AG09309 (cell line): ENCODE measurements around the gene ARL3.
A peak's percentile ranks its signal among the peaks of the same experiment; 100 is the strongest.

Experiments
- DNase-seq: peaks from one replicate; pipeline ENCODE4 v3.0.0-alpha.2; 2010; ENCODE audit warnings: low read depth
- H3K4me3 ChIP-seq: 2 replicates; pipeline ENCODE4 v1.5.1; 2011; ENCODE audit warnings: mild to moderate bottlenecking, low read depth, low read length, moderate library complexity; ENCODE audit not compliant: control insufficient read depth
- TF ChIP-seq, protein P1 (sequence below): IDR thresholded peaks from 2 replicates; pipeline ENCODE4 v1.5.1; 2011; ENCODE audit warnings: mild to moderate bottlenecking, low read depth, low read length, inconsistent platforms; ENCODE audit not compliant: insufficient read depth, control insufficient read depth; ENCODE audit errors: missing control alignments

The ARL3 gene

DNA sequence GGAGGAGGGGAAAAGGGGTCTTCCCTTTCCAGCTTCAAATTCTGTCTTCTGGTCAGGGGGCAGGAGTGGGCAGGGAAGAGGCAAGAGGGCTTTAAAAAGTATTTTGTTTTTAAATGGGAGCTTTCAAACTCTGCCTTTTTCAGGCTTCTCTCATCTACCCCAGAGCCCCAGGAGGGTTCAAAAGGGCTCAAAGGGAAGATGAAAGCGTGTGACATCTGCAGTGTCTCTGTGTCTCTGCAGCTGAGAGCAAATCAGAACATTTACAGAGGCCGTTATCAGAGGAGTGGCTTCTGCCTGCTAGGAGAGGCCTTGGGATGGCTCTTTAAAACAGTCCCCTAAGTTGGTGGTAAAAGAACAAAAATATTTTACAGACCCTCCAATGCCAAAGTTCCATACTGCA, 39.6 kb downstream of the ARL3 start:
- no peak for DNase-seq
- no peak overlapping the region for H3K4me3 ChIP-seq
- TF ChIP-seq, protein P1, sequence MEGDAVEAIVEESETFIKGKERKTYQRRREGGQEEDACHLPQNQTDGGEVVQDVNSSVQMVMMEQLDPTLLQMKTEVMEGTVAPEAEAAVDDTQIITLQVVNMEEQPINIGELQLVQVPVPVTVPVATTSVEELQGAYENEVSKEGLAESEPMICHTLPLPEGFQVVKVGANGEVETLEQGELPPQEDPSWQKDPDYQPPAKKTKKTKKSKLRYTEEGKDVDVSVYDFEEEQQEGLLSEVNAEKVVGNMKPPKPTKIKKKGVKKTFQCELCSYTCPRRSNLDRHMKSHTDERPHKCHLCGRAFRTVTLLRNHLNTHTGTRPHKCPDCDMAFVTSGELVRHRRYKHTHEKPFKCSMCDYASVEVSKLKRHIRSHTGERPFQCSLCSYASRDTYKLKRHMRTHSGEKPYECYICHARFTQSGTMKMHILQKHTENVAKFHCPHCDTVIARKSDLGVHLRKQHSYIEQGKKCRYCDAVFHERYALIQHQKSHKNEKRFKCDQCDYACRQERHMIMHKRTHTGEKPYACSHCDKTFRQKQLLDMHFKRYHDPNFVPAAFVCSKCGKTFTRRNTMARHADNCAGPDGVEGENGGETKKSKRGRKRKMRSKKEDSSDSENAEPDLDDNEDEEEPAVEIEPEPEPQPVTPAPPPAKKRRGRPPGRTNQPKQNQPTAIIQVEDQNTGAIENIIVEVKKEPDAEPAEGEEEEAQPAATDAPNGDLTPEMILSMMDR: no peak

DNA sequence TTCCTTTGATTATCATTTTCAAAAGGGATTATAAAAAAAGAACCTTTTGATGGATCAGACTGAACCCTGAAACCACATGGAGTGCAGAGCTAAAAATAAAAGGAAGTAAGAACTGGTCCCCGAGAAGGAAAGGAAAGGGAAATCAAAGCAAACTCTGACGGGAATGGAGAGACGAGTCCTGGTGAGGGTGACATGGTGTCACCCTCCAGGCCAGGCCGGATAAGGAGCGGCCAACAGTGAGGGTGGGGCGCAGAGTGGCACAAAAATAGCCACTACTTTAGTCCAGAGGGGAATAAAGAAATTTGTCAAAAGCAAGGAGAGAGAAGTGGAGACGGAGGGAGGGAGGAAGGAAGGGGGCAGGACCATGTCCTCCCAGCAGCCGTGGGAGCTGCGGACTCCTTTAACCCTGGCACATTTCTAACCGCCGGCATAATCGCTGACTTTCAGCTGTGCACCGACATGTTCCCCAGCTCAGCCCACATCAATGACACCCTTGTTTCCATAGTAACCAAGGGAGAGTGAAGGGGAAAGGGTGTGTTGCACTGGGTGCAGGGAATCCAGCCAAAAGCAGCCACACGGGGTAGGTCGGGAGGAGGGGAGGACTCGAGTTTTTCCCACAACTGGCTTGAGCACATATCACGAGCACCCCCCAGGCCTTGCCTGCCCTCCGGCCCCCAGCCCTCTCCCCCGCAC, 40.2 kb downstream of the ARL3 start:
- DNase-seq: no peak
- TF ChIP-seq, protein P1: no peak
- peak overlapping the region; percentile 25 for H3K4me3 ChIP-seq

DNA sequence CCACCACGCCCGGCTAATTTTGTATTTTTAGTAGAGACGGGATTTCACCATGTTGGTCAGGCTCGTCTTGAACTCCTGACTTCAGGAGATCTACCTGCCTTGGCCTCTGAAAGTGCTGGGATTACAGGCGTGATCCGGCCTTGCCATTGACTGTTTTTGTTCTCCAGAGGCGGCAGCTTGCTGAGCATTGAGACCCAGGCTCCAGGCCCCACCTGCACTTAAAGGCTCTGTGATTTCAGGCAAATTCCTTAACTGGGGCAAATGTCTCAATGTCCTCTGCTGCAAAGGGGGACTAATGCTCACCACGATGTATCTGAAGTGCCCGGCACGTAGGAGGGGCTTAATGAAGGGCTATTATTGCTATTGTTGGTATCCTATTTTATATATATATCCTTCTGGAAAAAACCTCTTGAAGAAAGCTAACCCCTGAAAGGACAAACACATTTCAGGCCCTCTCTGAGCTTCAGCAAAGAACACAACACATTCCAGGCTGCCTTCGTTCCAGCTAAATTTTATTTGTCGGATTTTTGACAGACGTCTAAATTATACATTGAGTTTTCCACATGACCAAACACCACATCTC, 40.9 kb downstream of the ARL3 start:
- TF ChIP-seq, protein P1: no peak
- no peak overlapping the region for H3K4me3 ChIP-seq
- no peak for DNase-seq

DNA sequence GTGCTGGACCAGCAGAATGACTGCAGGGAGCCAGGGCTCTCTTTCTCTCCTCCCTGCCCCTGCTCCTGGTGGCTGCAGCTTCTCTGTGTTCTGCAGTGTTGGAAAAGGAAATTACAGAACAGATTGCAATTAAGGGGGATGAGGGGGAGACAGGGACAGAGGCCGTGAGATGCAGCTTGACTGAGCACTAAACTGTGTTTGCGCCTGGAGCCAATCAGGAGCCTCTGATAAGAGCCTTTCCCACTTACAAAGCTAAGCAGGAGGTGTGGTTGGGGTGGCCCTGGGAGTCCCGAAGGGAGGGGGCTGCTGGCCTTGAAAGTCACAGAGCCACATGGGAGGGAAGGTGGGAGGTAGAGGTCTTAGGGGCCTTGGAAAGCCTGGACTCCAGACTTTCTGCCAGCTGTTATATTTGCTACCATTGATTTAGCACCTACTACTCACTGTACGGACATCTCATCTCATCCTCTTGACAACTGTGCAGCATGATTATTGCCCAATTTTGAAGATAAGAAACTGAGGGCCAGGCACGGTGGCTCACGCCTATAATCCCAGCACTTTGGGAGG, 43.2 kb downstream of the ARL3 start:
- TF ChIP-seq, protein P1: no peak
- no peak overlapping the region for H3K4me3 ChIP-seq
- no peak for DNase-seq

DNA sequence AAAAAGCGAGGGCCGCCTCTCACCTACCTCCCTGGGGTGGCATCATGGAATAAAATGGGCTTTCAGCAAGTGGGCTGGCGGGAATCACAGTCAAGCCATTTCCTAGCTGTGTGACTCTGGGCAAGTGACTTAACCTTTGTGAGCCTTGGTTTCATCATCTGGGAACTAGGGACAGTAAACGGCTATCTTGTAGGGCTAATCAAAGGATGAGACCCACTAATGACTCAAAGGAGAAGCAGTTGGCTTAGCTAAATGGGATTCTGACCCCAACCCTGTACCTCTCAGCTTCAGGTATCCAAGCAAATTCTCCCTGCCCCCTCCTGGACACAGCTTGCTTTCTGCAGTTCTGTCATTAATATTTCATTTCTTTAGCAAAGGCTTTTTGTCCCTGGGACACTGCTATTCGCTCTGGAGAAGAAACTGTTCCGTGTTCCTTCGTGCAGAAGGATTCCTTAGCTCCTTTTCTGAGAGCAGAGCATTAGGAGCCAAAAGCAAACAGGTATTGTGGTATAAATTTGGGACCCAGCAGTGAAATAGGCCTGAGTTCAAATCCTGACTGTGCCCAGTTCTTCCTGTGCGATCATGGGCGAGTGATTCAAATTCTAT, 44.0 kb downstream of the ARL3 start:
- no peak for DNase-seq
- TF ChIP-seq, protein P1: no peak
- no peak overlapping the region for H3K4me3 ChIP-seq

DNA sequence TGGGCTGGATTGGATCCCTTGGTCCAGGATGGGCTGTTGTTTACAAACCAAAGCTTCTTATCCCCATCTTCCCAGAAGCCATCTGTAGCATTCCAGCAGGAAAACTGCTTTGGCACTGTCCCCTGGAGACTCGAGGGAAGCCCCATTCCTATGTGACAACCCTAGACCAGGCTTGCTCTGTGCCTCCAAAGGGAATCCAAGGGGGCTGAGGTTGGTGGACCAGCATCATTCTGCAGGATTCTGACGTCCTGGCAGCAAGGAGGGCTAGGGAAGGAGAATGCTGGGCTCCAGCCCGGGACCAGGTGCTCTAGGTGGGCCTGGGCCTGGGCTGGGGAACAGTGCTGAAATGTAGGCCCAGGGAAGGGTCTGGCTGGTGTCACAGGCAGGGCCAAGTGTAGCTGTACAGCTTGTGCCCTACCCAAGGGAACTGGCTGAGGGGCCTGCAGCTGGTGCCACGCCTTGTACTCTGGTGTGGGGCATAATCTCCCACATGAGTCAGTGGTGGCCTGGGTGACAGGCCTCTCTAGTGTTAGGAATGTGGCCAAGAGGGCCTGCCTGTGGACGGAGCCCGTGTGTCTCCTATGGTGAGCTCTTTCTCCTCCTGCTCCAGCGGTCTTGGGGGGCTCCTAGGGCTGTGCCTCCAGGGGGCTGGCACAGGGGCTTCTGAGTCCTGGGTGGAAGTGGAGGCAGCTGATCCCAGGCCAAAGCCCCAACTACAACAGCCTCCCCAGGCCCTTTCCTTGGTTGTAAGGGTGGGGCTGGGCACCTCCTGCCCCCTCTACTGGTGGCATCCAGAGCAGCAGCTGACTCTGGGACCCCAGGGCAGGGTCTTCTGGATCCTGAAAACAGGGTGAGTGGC, 44.8 kb downstream of the ARL3 start:
- TF ChIP-seq, protein P1: no peak
- no peak overlapping the region for H3K4me3 ChIP-seq
- no peak for DNase-seq
